RWPE2 (cell line): ENCODE data around the gene SLC7A8.

ENCODE experiments used
- ATAC-seq: fragments of 200-7000 bp; cut with Tn5 transposase; 3 replicates; pipeline ENCODE4 v1.9.1; 2021; ENCODE audit warnings: low read depth
- DNase-seq: peaks from one replicate; pipeline ENCODE4 v3.0.0-alpha.2; 2020; ENCODE audit warnings: low spot score
- H3K27ac ChIP-seq: fragments of 450-650 bp; 2 replicates; pipeline ENCODE4 v1.5.1; 2017; ENCODE audit warnings: mild to moderate bottlenecking; ENCODE audit not compliant: poor library complexity, severe bottlenecking
- H3K27me3 ChIP-seq: fragments of 250-450 bp; sonication (Bioruptor Pico); 2 replicates; pipeline ENCODE4 v1.5.1; 2021; ENCODE audit warnings: mild to moderate bottlenecking, moderate library complexity; ENCODE audit not compliant: insufficient read depth, poor library complexity, severe bottlenecking
- H3K36me3 ChIP-seq: fragments of 250-450 bp; sonication (Bioruptor Pico); 2 replicates; pipeline ENCODE4 v1.5.1; 2020; ENCODE audit warnings: low read depth, mild to moderate bottlenecking, moderate library complexity
- H3K4me1 ChIP-seq: fragments of 250-450 bp; sonication (Bioruptor Pico); 2 replicates; pipeline ENCODE4 v1.5.1; 2021; ENCODE audit warnings: mild to moderate bottlenecking, moderate library complexity; ENCODE audit not compliant: insufficient read depth, poor library complexity, severe bottlenecking
- H3K4me3 ChIP-seq: fragments of 250-450 bp; sonication (Bioruptor Pico); 2 replicates; pipeline ENCODE4 v1.5.1; 2021; ENCODE audit warnings: mild to moderate bottlenecking, moderate library complexity; ENCODE audit not compliant: severe bottlenecking
- H3K9me3 ChIP-seq: fragments of 250-450 bp; sonication (Bioruptor Pico); 2 replicates; pipeline ENCODE4 v1.5.1; 2021; ENCODE audit warnings: mild to moderate bottlenecking, moderate library complexity; ENCODE audit not compliant: severe bottlenecking
- TF ChIP-seq, protein P1 (sequence below): fragments of 450-650 bp; IDR thresholded peaks from one replicate; pipeline ENCODE4 v1.5.1; 2017; ENCODE audit warnings: mild to moderate bottlenecking, moderate library complexity; ENCODE audit not compliant: poor library complexity, severe bottlenecking

Gene SLC7A8

DNA sequence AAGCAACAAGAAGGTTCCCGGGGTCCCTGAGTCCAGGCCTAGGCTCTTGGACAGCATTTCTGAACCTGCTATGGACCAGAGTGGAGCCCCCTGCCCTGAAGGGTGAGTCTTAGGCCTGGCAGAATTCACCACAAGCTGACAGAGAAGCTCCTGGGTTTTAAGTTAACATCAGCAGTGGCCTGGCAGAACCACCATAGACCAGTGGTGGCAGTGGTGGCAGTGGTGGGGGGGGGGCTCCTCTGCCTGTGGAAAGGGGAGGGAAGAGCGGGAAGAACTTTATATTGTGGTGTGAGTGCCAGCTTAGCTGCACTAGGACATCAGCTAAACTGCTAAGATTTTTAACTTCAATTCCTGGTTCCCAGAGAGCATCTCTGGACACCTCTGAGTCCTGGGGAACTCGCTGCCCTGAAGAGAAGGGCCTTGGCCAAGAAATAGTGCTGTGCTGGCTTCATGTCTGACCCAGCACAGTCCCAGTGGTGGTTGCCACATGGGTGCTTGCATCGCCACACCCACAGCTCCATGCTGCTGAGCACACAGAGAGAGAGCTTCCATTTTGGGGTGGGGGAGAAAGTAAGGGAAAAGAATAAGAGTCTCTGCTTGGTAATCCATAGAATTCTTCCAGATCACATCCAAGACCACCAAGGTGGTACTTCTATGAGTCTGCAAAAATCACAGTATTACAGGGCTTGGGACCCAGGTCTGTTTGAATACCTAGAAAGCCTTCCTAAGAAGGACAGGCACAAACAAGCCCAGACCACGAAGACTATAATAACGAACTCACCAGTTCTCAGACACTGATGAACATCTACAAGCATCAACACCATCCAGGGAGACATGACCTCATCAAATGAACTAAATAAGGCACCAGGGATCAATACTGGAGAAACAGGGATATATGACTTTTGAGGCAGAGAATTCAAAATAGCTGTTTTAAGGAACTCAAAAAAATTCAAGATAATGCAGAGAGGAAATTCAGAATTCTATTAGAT is 33.9 kb upstream of the SLC7A8 start:
- TF ChIP-seq, protein P1, sequence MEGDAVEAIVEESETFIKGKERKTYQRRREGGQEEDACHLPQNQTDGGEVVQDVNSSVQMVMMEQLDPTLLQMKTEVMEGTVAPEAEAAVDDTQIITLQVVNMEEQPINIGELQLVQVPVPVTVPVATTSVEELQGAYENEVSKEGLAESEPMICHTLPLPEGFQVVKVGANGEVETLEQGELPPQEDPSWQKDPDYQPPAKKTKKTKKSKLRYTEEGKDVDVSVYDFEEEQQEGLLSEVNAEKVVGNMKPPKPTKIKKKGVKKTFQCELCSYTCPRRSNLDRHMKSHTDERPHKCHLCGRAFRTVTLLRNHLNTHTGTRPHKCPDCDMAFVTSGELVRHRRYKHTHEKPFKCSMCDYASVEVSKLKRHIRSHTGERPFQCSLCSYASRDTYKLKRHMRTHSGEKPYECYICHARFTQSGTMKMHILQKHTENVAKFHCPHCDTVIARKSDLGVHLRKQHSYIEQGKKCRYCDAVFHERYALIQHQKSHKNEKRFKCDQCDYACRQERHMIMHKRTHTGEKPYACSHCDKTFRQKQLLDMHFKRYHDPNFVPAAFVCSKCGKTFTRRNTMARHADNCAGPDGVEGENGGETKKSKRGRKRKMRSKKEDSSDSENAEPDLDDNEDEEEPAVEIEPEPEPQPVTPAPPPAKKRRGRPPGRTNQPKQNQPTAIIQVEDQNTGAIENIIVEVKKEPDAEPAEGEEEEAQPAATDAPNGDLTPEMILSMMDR, result no peak
- Histone ChIP-seq H3K27me3 (no peaks in the 10 kb centered on the region), H3K27ac (no peak overlapping the region), H3K4me1 (peaks cover 5% of the 10 kb centered on the region), H3K36me3 (no peaks in the 10 kb centered on the region), H3K9me3 (peaks cover 7% of the 10 kb centered on the region), H3K4me3 (no peak overlapping the region)
- DNase-seq (no peak), ATAC-seq (0 out of 3 replicates have a peak, but pooled peaks have one; percentile 10)

DNA sequence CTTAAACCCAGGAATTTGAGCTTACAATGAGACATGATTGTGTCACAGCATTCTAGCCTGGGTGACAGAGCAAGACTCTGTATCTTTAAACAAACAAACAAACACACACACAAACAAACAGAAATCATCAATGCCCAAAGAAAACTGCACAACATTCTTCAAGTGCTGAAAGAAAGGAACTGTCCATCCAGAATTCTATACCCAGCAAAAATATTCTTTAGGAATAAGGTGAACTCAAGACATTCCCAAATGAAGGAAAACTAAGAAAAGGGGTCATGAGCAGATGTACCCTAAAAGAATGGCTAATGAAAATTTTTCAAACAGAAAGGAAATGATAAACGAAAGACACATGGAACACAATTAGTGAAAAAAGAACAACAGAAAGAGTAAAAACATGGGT is 32.0 kb upstream of the SLC7A8 start:
- TF ChIP-seq, protein P1, result no peak
- H3K4me3 ChIP-seq, result no peak overlapping the region
- no peaks in the 10 kb centered on the region for H3K27me3 ChIP-seq
- DNase-seq (no peak), ATAC-seq (no peak)
- peaks cover 5% of the 10 kb centered on the region for H3K4me1 ChIP-seq
- H3K36me3 ChIP-seq, result no peaks in the 10 kb centered on the region
- H3K27ac ChIP-seq, result no peak overlapping the region
- peaks cover 7% of the 10 kb centered on the region for H3K9me3 ChIP-seq

DNA sequence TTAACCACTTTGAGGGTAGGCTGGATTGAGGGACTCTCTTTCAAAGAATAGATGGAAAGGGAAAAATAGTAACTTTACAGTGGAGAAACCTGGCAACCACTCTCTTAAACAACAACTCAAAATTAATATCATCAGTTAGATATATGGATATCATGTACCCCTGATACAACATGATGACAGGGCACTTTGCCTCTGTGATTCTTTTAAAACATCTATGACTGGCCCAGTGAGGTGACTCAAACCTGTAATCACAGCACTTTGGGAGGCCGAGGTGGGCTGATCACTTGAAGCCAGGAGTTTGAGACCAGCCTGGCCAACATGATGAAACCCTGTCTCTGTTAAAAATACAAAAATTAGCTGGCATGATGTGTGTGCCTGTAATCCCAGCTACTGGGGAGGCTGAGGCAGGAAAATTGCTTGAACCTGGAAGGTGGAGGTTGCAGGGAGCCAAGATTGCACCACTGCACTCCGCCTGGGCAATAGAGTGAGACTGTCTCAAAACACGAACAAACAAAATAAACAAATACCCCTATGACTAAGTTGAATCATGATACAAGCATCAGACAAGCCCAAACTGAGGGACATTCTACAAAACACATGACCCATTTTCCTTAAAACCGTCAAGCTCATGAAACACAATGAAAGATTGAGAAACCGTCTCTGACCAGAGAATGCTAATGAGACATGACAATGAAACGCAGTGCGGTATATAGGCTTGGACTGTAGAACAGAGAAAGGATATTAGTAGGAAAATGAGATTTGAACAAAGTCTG is 26.4 kb upstream of the SLC7A8 start:
- Histone ChIP-seq H3K4me3 (no peak overlapping the region), H3K4me1 (peaks cover 6% of the 10 kb centered on the region), H3K27me3 (no peaks in the 10 kb centered on the region), H3K36me3 (no peaks in the 10 kb centered on the region), H3K27ac (peak overlapping the region; percentile 32), H3K9me3 (no peaks in the 10 kb centered on the region)
- peak; percentile 93 for ATAC-seq
- TF ChIP-seq, protein P1, result no peak
- DNase-seq, result no peak

DNA sequence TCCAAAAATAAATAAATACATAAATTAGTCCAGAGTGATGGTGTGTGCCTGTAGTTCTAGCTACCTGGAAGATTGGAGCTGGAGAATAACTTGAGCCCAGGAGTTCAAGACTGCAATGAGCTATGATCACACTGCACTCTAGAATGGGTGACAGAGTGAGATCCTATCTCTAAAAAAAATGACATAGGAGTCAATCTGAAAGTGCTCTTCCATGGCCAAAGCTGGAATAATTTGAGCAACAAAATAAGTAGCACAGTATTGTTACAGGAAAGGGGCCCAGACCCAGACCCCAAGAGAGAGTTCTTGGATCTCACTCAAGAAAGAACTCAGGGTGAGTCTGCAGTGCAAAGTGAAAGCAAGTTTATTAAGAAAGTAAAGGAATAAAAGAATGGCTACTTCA is 24.9 kb upstream of the SLC7A8 start:
- TF ChIP-seq, protein P1, result no peak
- Histone ChIP-seq H3K4me1 (peaks cover 6% of the 10 kb centered on the region), H3K27ac (no peak overlapping the region), H3K9me3 (no peaks in the 10 kb centered on the region), H3K36me3 (no peaks in the 10 kb centered on the region), H3K4me3 (no peak overlapping the region), H3K27me3 (no peaks in the 10 kb centered on the region)
- ATAC-seq (no peak), DNase-seq (no peak)
